ENCODE data around the gene ARL5C. TPM values are rescaled to one million over a fixed set of nuclear protein-coding genes. Genes with fewer than 3 reads are reported as not detected.

The ARL5C gene
- total RNA-seq, 2 experiments from 2014 or later, result not detected

DNA sequence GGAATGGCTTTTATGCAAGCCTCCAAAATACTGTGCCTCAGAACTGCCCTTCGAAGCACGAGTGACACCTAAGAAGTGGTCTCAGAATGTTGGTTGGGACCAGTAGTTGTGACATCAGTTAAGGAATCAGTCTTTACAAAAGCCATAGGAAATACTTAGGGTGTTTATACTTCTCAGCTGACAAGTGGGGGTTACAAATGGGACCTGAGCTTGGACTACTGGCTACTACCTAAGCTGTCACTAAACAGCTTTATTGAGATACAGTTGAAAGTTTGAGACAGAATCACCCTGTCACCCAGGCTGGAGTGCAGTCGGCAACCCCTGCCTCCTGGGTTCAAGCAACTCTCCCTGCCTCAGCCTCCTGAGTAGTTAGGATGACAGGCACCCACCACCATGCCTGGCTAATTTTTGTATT lies 39.2 kb upstream of the ARL5C start:
- peak overlapping the region; percentile 71 for H3K27ac Mint-ChIP-seq
- H3K4me3 Mint-ChIP-seq, result no peak overlapping the region
- ChIA-PET POLR2A (interaction anchor here (0.9 to 5.2 kb wide), 4 partner anchors 9 to 40 kb away, joined by 3 to 39 read pairs (median 16); no protein-coding TSS in a partner anchor), CTCF (interaction anchor here (2.2 to 27.4 kb wide), 4 partner anchors 30 to 44 kb away, joined by 10 to 516 read pairs (median 113); no protein-coding TSS in a partner anchor)
- intact Hi-C loops (cut with micrococcal nuclease), result loop anchor here (10.0 kb wide), 1 partner anchor 200 kb away; the partner anchor contains the start of gene FBXL20
- DNase-seq (no peak), ATAC-seq (no peak)
- H3K27me3 Mint-ChIP-seq, result no peaks in the 10 kb centered on the region
- TF ChIP-seq, protein P1, sequence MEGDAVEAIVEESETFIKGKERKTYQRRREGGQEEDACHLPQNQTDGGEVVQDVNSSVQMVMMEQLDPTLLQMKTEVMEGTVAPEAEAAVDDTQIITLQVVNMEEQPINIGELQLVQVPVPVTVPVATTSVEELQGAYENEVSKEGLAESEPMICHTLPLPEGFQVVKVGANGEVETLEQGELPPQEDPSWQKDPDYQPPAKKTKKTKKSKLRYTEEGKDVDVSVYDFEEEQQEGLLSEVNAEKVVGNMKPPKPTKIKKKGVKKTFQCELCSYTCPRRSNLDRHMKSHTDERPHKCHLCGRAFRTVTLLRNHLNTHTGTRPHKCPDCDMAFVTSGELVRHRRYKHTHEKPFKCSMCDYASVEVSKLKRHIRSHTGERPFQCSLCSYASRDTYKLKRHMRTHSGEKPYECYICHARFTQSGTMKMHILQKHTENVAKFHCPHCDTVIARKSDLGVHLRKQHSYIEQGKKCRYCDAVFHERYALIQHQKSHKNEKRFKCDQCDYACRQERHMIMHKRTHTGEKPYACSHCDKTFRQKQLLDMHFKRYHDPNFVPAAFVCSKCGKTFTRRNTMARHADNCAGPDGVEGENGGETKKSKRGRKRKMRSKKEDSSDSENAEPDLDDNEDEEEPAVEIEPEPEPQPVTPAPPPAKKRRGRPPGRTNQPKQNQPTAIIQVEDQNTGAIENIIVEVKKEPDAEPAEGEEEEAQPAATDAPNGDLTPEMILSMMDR (IDR thresholded peaks at IDR 0.05), result no peak
- peaks cover 57% of the 10 kb centered on the region for H3K4me1 Mint-ChIP-seq (ENCODE audit: low read depth)
- H3K36me3 Mint-ChIP-seq (ENCODE audit: low read depth), result peaks cover 50% of the 10 kb centered on the region
- H3K9me3 Mint-ChIP-seq, result no peaks in the 10 kb centered on the region

DNA sequence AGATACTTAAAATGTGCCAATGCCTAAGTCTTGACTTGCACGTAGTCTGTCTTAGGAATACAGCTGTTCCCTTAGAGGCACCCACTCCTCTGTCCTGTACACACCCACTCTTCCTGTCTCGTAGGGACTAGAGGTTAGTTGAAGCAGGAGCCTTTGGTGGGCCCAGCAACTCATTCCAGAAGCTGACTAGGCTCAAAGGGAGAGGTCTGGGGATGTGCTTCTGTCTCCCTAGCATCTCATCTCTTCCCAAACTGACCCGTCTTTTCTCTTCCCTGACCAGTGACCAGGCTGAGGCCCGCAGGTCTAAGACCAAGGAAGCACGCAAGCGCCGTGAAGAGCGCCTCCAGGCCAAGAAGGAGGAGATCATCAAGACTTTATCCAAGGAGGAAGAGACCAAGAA lies 38.3 kb upstream of the ARL5C start:
- intact Hi-C loops (cut with micrococcal nuclease), result loop anchor here (10.0 kb wide), 1 partner anchor 201 kb away; the partner anchor contains the start of gene FBXL20
- peak overlapping the region; percentile 71 for H3K27ac Mint-ChIP-seq
- no peaks in the 10 kb centered on the region for H3K27me3 Mint-ChIP-seq
- TF ChIP-seq, protein P1 (IDR thresholded peaks at IDR 0.05), result no peak
- H3K4me1 Mint-ChIP-seq (ENCODE audit: low read depth), result peaks cover 55% of the 10 kb centered on the region
- H3K4me3 Mint-ChIP-seq, result peak overlapping the region; percentile 28
- H3K9me3 Mint-ChIP-seq, result no peaks in the 10 kb centered on the region
- ChIA-PET CTCF (interaction anchor here (1.3 to 27.4 kb wide), 2 partner anchors 31 to 41 kb away, joined by 8 to 516 read pairs; no protein-coding TSS in a partner anchor), POLR2A (interaction anchor here (0.7 to 5.2 kb wide), 8 partner anchors 9 to 41 kb away, joined by 3 to 39 read pairs (median 4); partner anchors contain the start of gene STAC2)
- H3K36me3 Mint-ChIP-seq (ENCODE audit: low read depth), result peaks cover 53% of the 10 kb centered on the region
- ATAC-seq (no peak), DNase-seq (no peak)

DNA sequence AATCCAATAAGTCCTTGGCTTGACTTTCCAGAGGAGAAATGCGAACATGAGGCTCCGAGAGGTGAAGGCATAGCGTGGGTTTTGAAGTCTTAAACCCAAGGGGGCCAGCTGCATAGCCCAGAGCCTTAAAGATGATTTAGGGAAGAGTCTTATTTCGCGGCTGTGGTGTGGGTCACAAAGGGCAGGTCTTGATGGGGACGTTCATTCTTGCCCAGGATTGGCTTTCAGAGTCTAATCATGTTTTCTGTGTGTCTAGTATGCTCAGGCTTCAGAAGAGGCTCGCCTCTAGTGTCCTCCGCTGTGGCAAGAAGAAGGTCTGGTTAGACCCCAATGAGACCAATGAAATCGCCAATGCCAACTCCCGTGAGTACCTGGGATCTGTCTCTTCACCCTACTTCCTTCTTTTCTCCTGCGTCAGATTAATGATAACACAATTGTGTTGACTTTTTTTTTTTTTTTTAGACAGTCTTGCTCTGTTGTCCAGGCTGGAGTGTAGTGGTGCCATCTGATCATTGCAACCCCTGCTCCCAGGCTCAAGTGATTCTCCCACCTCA lies 35.1 kb upstream of the ARL5C start:
- CTCF ChIA-PET, result interaction anchor here (1.3 to 27.4 kb wide), 4 partner anchors 26 to 218 kb away, joined by 3 to 516 read pairs (median 8); no protein-coding TSS in a partner anchor
- intact Hi-C loops (cut with micrococcal nuclease), result loop anchor here (10.0 kb wide), 1 partner anchor 204 kb away; the partner anchor contains the start of gene FBXL20
- no peak for DNase-seq

DNA sequence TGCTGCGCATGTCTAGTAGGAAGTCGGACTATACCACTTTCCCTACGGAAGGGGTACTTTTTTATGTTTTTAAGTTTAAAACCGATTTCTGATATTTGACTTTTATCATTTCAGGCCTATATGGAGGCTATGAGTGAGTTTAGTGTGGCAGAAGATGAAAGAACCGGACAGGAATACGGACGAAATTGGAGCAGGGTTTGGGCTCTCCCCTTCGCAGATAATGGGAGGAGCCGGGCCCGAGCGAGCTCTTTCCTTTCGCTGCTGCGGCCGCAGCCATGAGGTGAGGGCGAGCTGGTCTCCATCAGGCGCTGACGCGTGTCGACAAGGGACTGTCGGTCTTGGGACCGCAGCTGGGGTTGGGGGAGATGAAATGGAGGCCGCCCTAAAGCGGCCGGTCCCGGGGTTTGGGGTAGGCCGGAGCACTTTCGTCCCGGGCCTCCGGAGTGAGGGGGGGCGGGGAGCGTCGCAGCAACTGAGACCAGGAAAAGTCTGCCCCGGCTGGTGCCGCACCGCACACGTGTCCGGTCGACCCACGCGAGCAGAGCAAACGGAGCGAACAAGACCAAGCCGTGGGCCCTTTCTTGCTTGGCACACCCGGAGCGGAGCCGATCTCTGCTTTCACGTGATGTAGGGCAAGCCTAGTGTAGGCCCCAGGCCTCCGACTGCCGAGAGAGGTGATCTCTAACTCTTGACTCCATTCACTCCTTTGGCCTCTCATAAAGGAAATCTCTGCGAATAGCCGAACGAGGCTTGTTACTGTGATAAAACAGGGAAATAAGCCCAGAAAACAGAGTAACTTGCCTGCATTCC lies 34.3 kb upstream of the ARL5C start, which contains the start of gene RPL19:
TSS of gene RPL19 (plus strand) at position 214 of the 810 bp plus-strand sequence. CDS start at position 276, 62 bp downstream.
- intact Hi-C loops (cut with micrococcal nuclease), result loop anchor here (10.0 kb wide), 1 partner anchor 205 kb away; the partner anchor contains the start of gene FBXL20
- H3K9me3 Mint-ChIP-seq, result no peaks in the 10 kb centered on the region
- TF ChIP-seq, protein P1 (IDR thresholded peaks at IDR 0.05), result no peak
- POLR2A ChIA-PET, result interaction anchor here (0.9 to 3.9 kb wide), 27 partner anchors 9 to 472 kb away, joined by 3 to 35 read pairs (median 4); partner anchors contain the start of genes ARL5C, CDK12, CWC25 and LASP1
- CTCF ChIA-PET, result interaction anchor here (1.1 to 27.4 kb wide), 7 partner anchors 9 to 217 kb away, joined by 4 to 516 read pairs (median 9); no protein-coding TSS in a partner anchor
- H3K4me1 Mint-ChIP-seq (ENCODE audit: low read depth), result peaks cover 53% of the 10 kb centered on the region
- no peaks in the 10 kb centered on the region for H3K27me3 Mint-ChIP-seq
- ATAC-seq (peak; percentile 77), DNase-seq (peak; percentile 84)
- H3K36me3 Mint-ChIP-seq (ENCODE audit: low read depth), result peaks cover 53% of the 10 kb centered on the region
- peak within 1 kb of the TSS; percentile 99 for H3K27ac Mint-ChIP-seq
- peak within 1 kb of the TSS; percentile 90 for H3K4me3 Mint-ChIP-seq

More for the DNA sequence above, 35.1 kb upstream of the ARL5C start:
- H3K9me3 Mint-ChIP-seq, result no peaks in the 10 kb centered on the region
- peak overlapping the region; percentile 99 for H3K27ac Mint-ChIP-seq
- peaks cover 53% of the 10 kb centered on the region for H3K36me3 Mint-ChIP-seq (ENCODE audit: low read depth)
- TF ChIP-seq, protein P1 (IDR thresholded peaks at IDR 0.05), result no peak
- no peak for ATAC-seq
- peak overlapping the region; percentile 90 for H3K4me3 Mint-ChIP-seq
- no peaks in the 10 kb centered on the region for H3K27me3 Mint-ChIP-seq
- peaks cover 47% of the 10 kb centered on the region for H3K4me1 Mint-ChIP-seq (ENCODE audit: low read depth)
- POLR2A ChIA-PET, result interaction anchor here (1.0 to 3.9 kb wide), 5 partner anchors 8 to 53 kb away, joined by 3 to 35 read pairs (median 11); no protein-coding TSS in a partner anchor
